ENCODE results near the gene AP1G2. TPM values are rescaled to one million over a fixed set of nuclear protein-coding genes. Genes with fewer than 3 reads are reported as not detected.

Gene AP1G2
- 11.6 and 12.1 TPM in 2 replicates for total RNA-seq

GRCh38 chr14:23567186-23568020 is at the start of gene AP1G2:
AP1G2 (minus strand) TSS chr14:23567791; CDS start chr14:23567314, 477 bp downstream.

GRCh38 chr14:23578560-23579310 is 11.1 kb upstream of the AP1G2 start, which contains the start of gene JPH4:
JPH4 (minus strand) TSS chr14:23578790; CDS start chr14:23577453, 1,337 bp downstream.

GRCh38 chr14:23555882-23556699 is 11.5 kb downstream of the AP1G2 start, which contains the start of gene THTPA:
THTPA (plus strand) TSS chr14:23556271; CDS start chr14:23556758, 487 bp downstream.

GRCh38 chr14:23551266-23552028 is 16.1 kb downstream of the AP1G2 start, which contains the start of gene ZFHX2:
ZFHX2 (minus strand) TSS chr14:23551765; CDS start chr14:23535325, 16,440 bp downstream.

Other genes with a start within 250 kb of the AP1G2 start
- gene PABPN1, start 246.3 kb downstream of the AP1G2 start, total RNA-seq: 105 and 119 TPM in 2 replicates
- gene SLC22A17, start 214.9 kb downstream of the AP1G2 start, total RNA-seq: 8.1 and 36.4 TPM in 2 replicates
- 5.5 and 7.6 TPM in 2 replicates for gene EFS, start 202.6 kb downstream of the AP1G2 start, total RNA-seq
- gene IL25, start 195.0 kb downstream of the AP1G2 start, total RNA-seq: not detected in 2 replicates
- 0.22 and 0.50 TPM in 2 replicates for gene CMTM5, start 190.7 kb downstream of the AP1G2 start, total RNA-seq
- not detected in 2 replicates for gene MYH6, start 159.5 kb downstream of the AP1G2 start, total RNA-seq
- not detected in 2 replicates for gene MYH7, start 132.1 kb downstream of the AP1G2 start, total RNA-seq
- gene NGDN, start 98.1 kb downstream of the AP1G2 start, total RNA-seq: 55.2 and 67.5 TPM in 2 replicates
- gene ZFHX2, start 16.0 kb downstream of the AP1G2 start, total RNA-seq: 0.11 and 0.62 TPM in 2 replicates
- gene THTPA, start 11.5 kb downstream of the AP1G2 start, total RNA-seq: 14.5 and 20.6 TPM in 2 replicates
- under 0.01 TPM in 1 of 2 replicates, not detected in the other for gene JPH4, start 11.0 kb upstream of the AP1G2 start, total RNA-seq
- gene DHRS2, start 68.6 kb upstream of the AP1G2 start, total RNA-seq: 0.22 and 0.25 TPM in 2 replicates